ENCODE measurements around the gene L3HYPDH.

The L3HYPDH gene

DNA sequence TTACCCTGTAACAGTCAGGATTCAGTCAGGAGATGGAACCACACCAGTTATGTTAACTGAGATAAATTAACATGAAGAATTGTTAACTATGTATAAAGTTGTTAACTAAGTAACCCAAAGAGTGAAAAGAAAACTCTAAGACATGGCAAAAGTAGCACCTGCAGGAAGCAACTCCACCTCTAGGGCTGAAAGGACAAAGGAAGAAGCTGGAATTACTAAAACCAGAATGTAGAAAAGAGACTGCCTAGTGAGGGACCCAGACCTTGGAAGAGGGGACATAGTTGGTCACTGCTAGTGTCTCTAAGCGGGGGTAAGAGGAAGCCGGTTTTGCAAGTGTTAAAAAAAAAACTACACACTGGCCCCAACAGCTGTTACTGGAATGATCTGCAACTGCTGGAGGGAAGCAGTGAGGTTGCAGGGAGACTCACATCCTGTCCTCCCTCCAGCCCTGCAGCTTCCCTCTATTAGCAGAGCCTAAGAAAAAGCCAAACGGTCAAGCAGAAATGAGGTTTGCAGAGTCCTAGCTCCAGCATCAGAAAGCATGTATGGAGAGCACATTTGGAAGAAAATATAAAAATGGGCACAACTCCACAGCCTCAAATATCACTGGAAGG is 58.8 kb downstream of the L3HYPDH start:
- peak; percentile 30 to 32 for DNase-seq

DNA sequence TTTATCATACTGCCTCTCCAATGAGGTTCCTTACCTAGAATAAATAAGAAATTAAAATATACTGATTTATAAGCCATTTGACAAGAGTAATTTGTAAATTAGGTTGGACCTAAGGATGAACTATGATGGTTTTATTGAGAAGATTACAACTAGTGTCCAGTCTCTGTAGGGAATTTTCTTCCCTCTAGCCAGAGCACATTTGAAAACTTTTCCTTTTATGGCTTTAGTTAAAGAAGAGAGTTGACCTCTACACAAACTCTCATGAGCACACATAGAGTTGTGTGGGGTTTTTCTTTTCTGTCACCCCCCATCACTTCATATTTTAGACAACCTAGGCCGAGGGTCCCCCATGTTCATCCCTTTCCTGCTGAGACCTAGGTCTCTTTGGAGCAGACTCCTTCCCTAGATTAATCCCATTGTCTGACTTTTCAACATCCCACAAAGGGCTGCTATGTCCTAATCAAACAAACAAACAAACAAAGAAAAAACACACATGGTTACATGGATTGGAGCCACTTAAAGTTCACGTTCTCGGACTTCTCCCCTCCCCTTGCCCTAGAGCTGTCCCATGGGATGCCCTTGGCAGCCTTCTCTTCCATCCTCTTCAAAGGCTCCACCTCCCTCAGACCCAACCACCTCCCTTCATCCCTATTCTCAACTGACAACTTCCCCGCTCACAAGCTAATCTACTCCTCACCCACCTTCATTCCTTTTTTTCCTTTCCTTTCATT is 59.7 kb downstream of the L3HYPDH start:
- no peak for DNase-seq
